ENCODE measurements around the gene PERCC1. TPM values are rescaled to one million over a fixed set of nuclear protein-coding genes. Genes with fewer than 3 reads are reported as not detected.
"Not testable (repeated sequence)": the region's sequence is repeated elsewhere in the genome, so short reads cannot be mapped to it uniquely, and the experiment has no call there.

Gene PERCC1
- polyA plus RNA-seq, 1 experiment, result not detected

DNA sequence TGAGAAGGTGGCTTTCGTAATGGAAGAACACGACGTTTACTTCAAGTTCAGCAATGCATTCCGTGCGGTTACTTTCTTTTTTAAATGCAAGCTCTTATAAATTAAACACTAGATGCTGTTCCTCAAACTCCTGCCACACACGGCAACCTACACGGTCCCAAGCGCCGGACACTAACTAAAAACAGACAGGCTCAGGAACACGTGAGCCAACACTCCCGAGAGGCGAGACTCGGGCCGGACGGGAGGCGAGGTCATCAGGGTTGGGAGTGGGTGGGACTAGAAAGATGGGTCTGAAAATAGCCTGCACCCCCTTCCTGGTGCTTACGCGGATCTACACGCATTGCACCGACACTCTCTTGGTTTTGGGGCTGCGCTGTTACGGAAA is 37.5 kb downstream of the PERCC1 start:
- Histone ChIP-seq H3K27me3 (ENCODE audit: control insufficient read depth, insufficient read depth, low read length) (no peaks in the 10 kb centered on the region), H3K9me3 (ENCODE audit: control insufficient read depth, insufficient read depth, low read length) (peaks cover 15% of the 10 kb centered on the region), H3K4me3 (ENCODE audit: low read depth, low read length) (no peak overlapping the region), H3K27ac (ENCODE audit: low read depth, low read length) (no peak overlapping the region)
- ChIA-PET POLR2A (no interaction called here), CTCF (no interaction called here)
- DNase-seq (ENCODE audit: low read depth, low spot score), result no peak
- TF ChIP-seq, protein P1, sequence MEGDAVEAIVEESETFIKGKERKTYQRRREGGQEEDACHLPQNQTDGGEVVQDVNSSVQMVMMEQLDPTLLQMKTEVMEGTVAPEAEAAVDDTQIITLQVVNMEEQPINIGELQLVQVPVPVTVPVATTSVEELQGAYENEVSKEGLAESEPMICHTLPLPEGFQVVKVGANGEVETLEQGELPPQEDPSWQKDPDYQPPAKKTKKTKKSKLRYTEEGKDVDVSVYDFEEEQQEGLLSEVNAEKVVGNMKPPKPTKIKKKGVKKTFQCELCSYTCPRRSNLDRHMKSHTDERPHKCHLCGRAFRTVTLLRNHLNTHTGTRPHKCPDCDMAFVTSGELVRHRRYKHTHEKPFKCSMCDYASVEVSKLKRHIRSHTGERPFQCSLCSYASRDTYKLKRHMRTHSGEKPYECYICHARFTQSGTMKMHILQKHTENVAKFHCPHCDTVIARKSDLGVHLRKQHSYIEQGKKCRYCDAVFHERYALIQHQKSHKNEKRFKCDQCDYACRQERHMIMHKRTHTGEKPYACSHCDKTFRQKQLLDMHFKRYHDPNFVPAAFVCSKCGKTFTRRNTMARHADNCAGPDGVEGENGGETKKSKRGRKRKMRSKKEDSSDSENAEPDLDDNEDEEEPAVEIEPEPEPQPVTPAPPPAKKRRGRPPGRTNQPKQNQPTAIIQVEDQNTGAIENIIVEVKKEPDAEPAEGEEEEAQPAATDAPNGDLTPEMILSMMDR (IDR thresholded peaks at IDR 0.05; ENCODE audit: low read depth, low read length), result no peak

DNA sequence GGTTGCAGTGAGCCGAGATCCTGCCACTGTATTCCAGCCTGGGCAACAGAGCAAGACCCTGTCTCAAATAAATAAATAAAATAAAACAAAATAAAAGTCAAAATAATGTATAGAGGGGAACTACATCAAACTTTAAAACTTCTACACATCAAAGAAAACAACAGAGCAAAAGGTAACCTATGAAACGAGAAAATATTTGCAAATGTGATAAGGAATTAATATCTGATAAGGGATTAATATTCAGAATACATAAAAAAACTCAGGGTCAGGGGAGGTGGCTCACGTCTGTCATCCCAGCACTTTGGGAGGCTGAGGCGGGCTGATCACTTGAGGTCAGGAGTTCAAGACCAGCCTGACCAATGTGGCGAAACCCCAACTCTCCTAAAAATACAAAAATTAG is 38.3 kb downstream of the PERCC1 start:
- H3K27ac ChIP-seq (ENCODE audit: low read depth, low read length); DNase-seq (ENCODE audit: low read depth, low spot score); POLR2A ChIA-PET; CTCF ChIA-PET; H3K4me3 ChIP-seq (ENCODE audit: low read depth, low read length); H3K27me3 ChIP-seq (ENCODE audit: control insufficient read depth, insufficient read depth, low read length): not testable (repeated sequence)
- H3K9me3 ChIP-seq (ENCODE audit: control insufficient read depth, insufficient read depth, low read length), result peaks cover 15% of the 10 kb centered on the region

DNA sequence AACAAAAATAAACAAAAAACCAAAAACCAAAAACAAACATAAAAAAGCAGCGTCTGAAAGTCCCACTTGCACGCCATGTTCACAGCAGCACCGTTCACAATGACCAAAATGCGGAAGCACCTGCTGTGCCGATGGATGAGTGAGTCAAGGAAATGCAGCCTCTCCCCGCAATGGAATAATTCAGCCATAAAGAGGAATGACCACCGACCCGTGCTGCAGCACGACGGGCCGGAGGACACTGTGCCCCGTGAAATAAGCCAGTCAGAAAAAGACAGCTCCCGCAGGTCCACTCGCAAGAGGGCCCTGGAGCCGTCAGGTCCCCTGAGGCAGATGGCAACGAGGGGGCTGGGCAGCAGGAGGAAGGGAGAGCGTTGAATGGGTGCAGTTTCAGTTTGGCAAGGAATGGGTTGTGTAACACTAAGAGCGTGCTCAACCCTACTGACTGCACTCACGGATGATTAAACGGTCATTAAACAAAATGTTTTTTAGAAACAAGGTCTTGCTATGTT is 38.9 kb downstream of the PERCC1 start:
- H3K4me3 ChIP-seq (ENCODE audit: low read depth, low read length), result no peak overlapping the region
- no peak for DNase-seq (ENCODE audit: low read depth, low spot score)
- H3K27me3 ChIP-seq (ENCODE audit: control insufficient read depth, insufficient read depth, low read length), result no peaks in the 10 kb centered on the region
- ChIA-PET CTCF (no interaction called here), POLR2A (no interaction called here)
- H3K27ac ChIP-seq (ENCODE audit: low read depth, low read length), result no peak overlapping the region
- TF ChIP-seq, protein P1 (IDR thresholded peaks at IDR 0.05; ENCODE audit: low read depth, low read length), result no peak
- peaks cover 15% of the 10 kb centered on the region for H3K9me3 ChIP-seq (ENCODE audit: control insufficient read depth, insufficient read depth, low read length)

DNA sequence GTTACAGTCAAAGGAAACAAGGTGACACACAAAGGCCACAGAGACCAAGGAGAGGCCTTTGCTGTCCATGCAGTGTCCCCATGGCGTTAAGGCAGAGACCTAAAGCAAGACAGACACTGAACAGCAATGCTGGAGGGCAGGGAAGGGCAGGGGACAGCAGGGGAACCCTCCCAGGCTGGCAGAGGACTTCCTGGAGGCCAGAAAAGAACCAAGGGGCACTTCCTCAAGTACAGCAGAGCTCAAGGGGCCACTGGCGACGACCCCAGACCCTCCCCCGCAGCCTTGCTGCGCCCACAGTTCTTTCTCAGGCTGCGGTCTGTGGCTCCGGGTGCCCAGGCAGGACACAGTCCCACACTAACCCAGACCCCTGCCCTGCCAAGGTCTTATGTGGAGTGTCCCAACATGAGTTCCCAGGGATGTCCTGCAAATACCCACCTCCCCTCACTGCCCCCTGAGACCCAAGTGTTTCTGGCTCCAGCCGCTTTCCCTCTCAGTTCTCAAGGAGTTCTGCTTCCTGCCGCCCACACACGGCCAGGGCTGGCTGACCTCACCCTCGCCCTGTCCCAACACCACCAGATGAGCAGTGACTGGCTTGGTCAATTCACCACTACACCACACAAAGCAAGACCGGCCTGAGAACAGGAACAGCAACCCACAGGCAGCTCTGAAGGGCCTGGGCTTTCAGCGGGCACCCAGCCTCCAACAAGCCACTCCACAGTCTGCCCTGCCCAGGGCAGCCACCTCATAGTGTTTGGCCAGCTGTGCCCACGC is 39.8 kb downstream of the PERCC1 start:
- TF ChIP-seq, protein P1 (IDR thresholded peaks at IDR 0.05; ENCODE audit: low read depth, low read length), result no peak
- POLR2A ChIA-PET, result no interaction called here
- H3K4me3 ChIP-seq (ENCODE audit: low read depth, low read length), result no peak overlapping the region
- DNase-seq (ENCODE audit: low read depth, low spot score), result no peak
- H3K9me3 ChIP-seq (ENCODE audit: control insufficient read depth, insufficient read depth, low read length), result peaks cover 15% of the 10 kb centered on the region
- H3K27me3 ChIP-seq (ENCODE audit: control insufficient read depth, insufficient read depth, low read length), result no peaks in the 10 kb centered on the region
- peak overlapping the region; percentile 47 for H3K27ac ChIP-seq (ENCODE audit: low read depth, low read length)
- CTCF ChIA-PET, result no interaction called here

DNA sequence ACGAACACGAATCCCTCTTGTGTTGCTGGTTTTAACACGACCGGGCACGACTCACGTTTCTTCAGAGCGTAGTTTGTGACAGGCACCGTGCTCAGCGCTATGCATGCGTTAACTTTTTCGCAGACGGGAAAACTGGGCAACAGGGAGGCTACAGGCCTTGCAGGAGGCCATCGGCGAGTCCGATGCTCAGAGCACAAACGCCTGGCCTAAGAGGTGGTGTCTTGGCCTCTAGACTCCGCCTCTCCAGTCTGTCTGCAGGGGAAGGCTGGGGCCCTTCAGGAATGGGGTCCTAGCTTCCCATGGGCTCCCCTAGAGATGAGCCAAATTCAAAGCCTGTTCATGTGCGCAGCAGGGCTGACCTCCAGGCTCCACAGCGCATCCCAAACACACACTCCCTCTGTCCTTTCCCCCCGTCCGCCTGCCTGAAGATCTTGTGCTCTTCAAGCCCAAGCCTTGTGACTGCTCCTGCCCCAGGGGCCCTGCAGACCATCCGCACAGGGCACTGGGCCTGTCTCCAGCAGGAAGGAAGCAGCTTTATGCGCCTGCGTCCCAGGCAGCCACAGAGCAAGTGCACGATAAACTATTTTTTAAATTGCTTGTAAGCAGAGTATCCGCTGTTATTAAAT is 40.8 kb downstream of the PERCC1 start:
- no peaks in the 10 kb centered on the region for H3K27me3 ChIP-seq (ENCODE audit: control insufficient read depth, insufficient read depth, low read length)
- no peak for DNase-seq (ENCODE audit: low read depth, low spot score)
- no peak overlapping the region for H3K27ac ChIP-seq (ENCODE audit: low read depth, low read length)
- no peak overlapping the region for H3K4me3 ChIP-seq (ENCODE audit: low read depth, low read length)
- ChIA-PET POLR2A (no interaction called here), CTCF (no interaction called here)
- TF ChIP-seq, protein P1 (IDR thresholded peaks at IDR 0.05; ENCODE audit: low read depth, low read length), result no peak
- H3K9me3 ChIP-seq (ENCODE audit: control insufficient read depth, insufficient read depth, low read length), result peaks cover 15% of the 10 kb centered on the region
